Measurements from ENCODE around the gene ABCA13.

Gene ABCA13

GRCh38 chr7:48274662-48275061, 103.4 kb downstream of the ABCA13 start:
- intact Hi-C loops (cut with micrococcal nuclease) = no loop called here
- no peak overlapping the region for H3K27ac Mint-ChIP-seq
- H3K4me3 Mint-ChIP-seq = no peak overlapping the region
- no peaks in the 10 kb centered on the region for H3K9me3 Mint-ChIP-seq
- no peaks in the 10 kb centered on the region for H3K27me3 Mint-ChIP-seq
- H3K36me3 Mint-ChIP-seq (ENCODE audit: low read depth) = no peaks in the 10 kb centered on the region
- no peaks in the 10 kb centered on the region for H3K4me1 Mint-ChIP-seq (ENCODE audit: low read depth)

GRCh38 chr7:48279420-48279819, 108.2 kb downstream of the ABCA13 start:
- Mint-ChIP-seq H3K4me1 (ENCODE audit: low read depth) (no peaks in the 10 kb centered on the region), H3K27me3 (no peaks in the 10 kb centered on the region), H3K36me3 (ENCODE audit: low read depth) (no peaks in the 10 kb centered on the region), H3K9me3 (no peaks in the 10 kb centered on the region), H3K27ac (no peak overlapping the region), H3K4me3 (no peak overlapping the region)
- intact Hi-C loops (cut with micrococcal nuclease) = no loop called here

GRCh38 chr7:48280100-48280499, 108.8 kb downstream of the ABCA13 start:
- Mint-ChIP-seq H3K9me3 (no peaks in the 10 kb centered on the region), H3K36me3 (ENCODE audit: low read depth) (no peaks in the 10 kb centered on the region), H3K4me1 (ENCODE audit: low read depth) (no peaks in the 10 kb centered on the region), H3K4me3 (no peak overlapping the region), H3K27ac (no peak overlapping the region), H3K27me3 (no peaks in the 10 kb centered on the region)
- intact Hi-C loops (cut with micrococcal nuclease) = no loop called here

- no peaks in the 10 kb centered on the region for H3K36me3 Mint-ChIP-seq (ENCODE audit: low read depth)
- intact Hi-C loops (cut with micrococcal nuclease) = no loop called here
- H3K4me1 Mint-ChIP-seq (ENCODE audit: low read depth) = no peaks in the 10 kb centered on the region
- H3K9me3 Mint-ChIP-seq = no peaks in the 10 kb centered on the region
- H3K4me3 Mint-ChIP-seq = no peak overlapping the region
- H3K27me3 Mint-ChIP-seq = no peaks in the 10 kb centered on the region
- no peak overlapping the region for H3K27ac Mint-ChIP-seq
Observed at GRCh38 chr7:48285373-48285772, 114.1 kb downstream of the ABCA13 start.

GRCh38 chr7:48286836-48287235, 115.6 kb downstream of the ABCA13 start:
- intact Hi-C loops (cut with micrococcal nuclease) = no loop called here
- H3K4me1 Mint-ChIP-seq (ENCODE audit: low read depth) = no peaks in the 10 kb centered on the region
- no peaks in the 10 kb centered on the region for H3K27me3 Mint-ChIP-seq
- no peaks in the 10 kb centered on the region for H3K9me3 Mint-ChIP-seq
- no peak overlapping the region for H3K4me3 Mint-ChIP-seq
- no peaks in the 10 kb centered on the region for H3K36me3 Mint-ChIP-seq (ENCODE audit: low read depth)
- no peak overlapping the region for H3K27ac Mint-ChIP-seq

GRCh38 chr7:48289656-48290055, 118.4 kb downstream of the ABCA13 start:
- H3K4me1 Mint-ChIP-seq (ENCODE audit: low read depth) = no peaks in the 10 kb centered on the region
- H3K4me3 Mint-ChIP-seq = no peak overlapping the region
- H3K36me3 Mint-ChIP-seq (ENCODE audit: low read depth) = no peaks in the 10 kb centered on the region
- H3K9me3 Mint-ChIP-seq = no peaks in the 10 kb centered on the region
- no peaks in the 10 kb centered on the region for H3K27me3 Mint-ChIP-seq
- H3K27ac Mint-ChIP-seq = no peak overlapping the region
- intact Hi-C loops (cut with micrococcal nuclease) = no loop called here

GRCh38 chr7:48292949-48293348, 121.7 kb downstream of the ABCA13 start:
- no peak overlapping the region for H3K27ac Mint-ChIP-seq
- intact Hi-C loops (cut with micrococcal nuclease) = no loop called here
- no peaks in the 10 kb centered on the region for H3K27me3 Mint-ChIP-seq
- H3K4me3 Mint-ChIP-seq = no peak overlapping the region
- no peaks in the 10 kb centered on the region for H3K9me3 Mint-ChIP-seq
- no peaks in the 10 kb centered on the region for H3K4me1 Mint-ChIP-seq (ENCODE audit: low read depth)
- H3K36me3 Mint-ChIP-seq (ENCODE audit: low read depth) = no peaks in the 10 kb centered on the region

- peaks cover 5% of the 10 kb centered on the region for H3K4me1 Mint-ChIP-seq (ENCODE audit: low read depth)
- H3K27me3 Mint-ChIP-seq = no peaks in the 10 kb centered on the region
- no peaks in the 10 kb centered on the region for H3K36me3 Mint-ChIP-seq (ENCODE audit: low read depth)
- H3K27ac Mint-ChIP-seq = no peak overlapping the region
- no peak overlapping the region for H3K4me3 Mint-ChIP-seq
- H3K9me3 Mint-ChIP-seq = no peaks in the 10 kb centered on the region
- intact Hi-C loops (cut with micrococcal nuclease) = no loop called here
Observed at GRCh38 chr7:48295296-48295971, 124.2 kb downstream of the ABCA13 start.

- H3K4me1 Mint-ChIP-seq (ENCODE audit: low read depth) = peaks cover 5% of the 10 kb centered on the region
- H3K27ac Mint-ChIP-seq = no peak overlapping the region
- H3K4me3 Mint-ChIP-seq = no peak overlapping the region
- no peaks in the 10 kb centered on the region for H3K9me3 Mint-ChIP-seq
- H3K27me3 Mint-ChIP-seq = no peaks in the 10 kb centered on the region
- H3K36me3 Mint-ChIP-seq (ENCODE audit: low read depth) = no peaks in the 10 kb centered on the region
- intact Hi-C loops (cut with micrococcal nuclease) = no loop called here
Observed at GRCh38 chr7:48296966-48297365, 125.7 kb downstream of the ABCA13 start.

GRCh38 chr7:48298779-48299178, 127.5 kb downstream of the ABCA13 start:
- Mint-ChIP-seq H3K4me1 (ENCODE audit: low read depth) (peaks cover 5% of the 10 kb centered on the region), H3K4me3 (no peak overlapping the region), H3K9me3 (no peaks in the 10 kb centered on the region), H3K27ac (no peak overlapping the region), H3K36me3 (ENCODE audit: low read depth) (no peaks in the 10 kb centered on the region), H3K27me3 (no peaks in the 10 kb centered on the region)
- intact Hi-C loops (cut with micrococcal nuclease) = loop anchor here (1.0 to 2.0 kb wide), 2 partner anchors 577 to 1554 kb away; no protein-coding TSS in a partner anchor

- H3K36me3 Mint-ChIP-seq (ENCODE audit: low read depth) = no peaks in the 10 kb centered on the region
- no peak overlapping the region for H3K27ac Mint-ChIP-seq
- H3K4me1 Mint-ChIP-seq (ENCODE audit: low read depth) = peaks cover 5% of the 10 kb centered on the region
- H3K9me3 Mint-ChIP-seq = no peaks in the 10 kb centered on the region
- no peaks in the 10 kb centered on the region for H3K27me3 Mint-ChIP-seq
- intact Hi-C loops (cut with micrococcal nuclease) = loop anchor here (1.0 to 10.0 kb wide), 4 partner anchors 576 to 1553 kb away; no protein-coding TSS in a partner anchor
- H3K4me3 Mint-ChIP-seq = no peak overlapping the region
Observed at GRCh38 chr7:48299580-48300169, 128.4 kb downstream of the ABCA13 start.

- Mint-ChIP-seq H3K9me3 (no peaks in the 10 kb centered on the region), H3K27me3 (no peaks in the 10 kb centered on the region), H3K36me3 (ENCODE audit: low read depth) (no peaks in the 10 kb centered on the region), H3K4me1 (ENCODE audit: low read depth) (peaks cover 5% of the 10 kb centered on the region), H3K4me3 (no peak overlapping the region), H3K27ac (no peak overlapping the region)
- intact Hi-C loops (cut with micrococcal nuclease) = loop anchor here (5.0 to 10.0 kb wide), 2 partner anchors 864 to 1048 kb away; no protein-coding TSS in a partner anchor
Observed at GRCh38 chr7:48300301-48300700, 129.0 kb downstream of the ABCA13 start.

- no peak overlapping the region for H3K27ac Mint-ChIP-seq
- no peak overlapping the region for H3K4me3 Mint-ChIP-seq
- no peaks in the 10 kb centered on the region for H3K27me3 Mint-ChIP-seq
- intact Hi-C loops (cut with micrococcal nuclease) = loop anchor here (5.0 to 10.0 kb wide), 2 partner anchors 864 to 1049 kb away; no protein-coding TSS in a partner anchor
- no peaks in the 10 kb centered on the region for H3K9me3 Mint-ChIP-seq
- H3K36me3 Mint-ChIP-seq (ENCODE audit: low read depth) = no peaks in the 10 kb centered on the region
- H3K4me1 Mint-ChIP-seq (ENCODE audit: low read depth) = peaks cover 5% of the 10 kb centered on the region
Observed at GRCh38 chr7:48301201-48301600, 129.9 kb downstream of the ABCA13 start.

GRCh38 chr7:48304641-48305040, 133.4 kb downstream of the ABCA13 start:
- no peaks in the 10 kb centered on the region for H3K27me3 Mint-ChIP-seq
- intact Hi-C loops (cut with micrococcal nuclease) = loop anchor here (5.0 to 10.0 kb wide), 2 partner anchors 860 to 1052 kb away; no protein-coding TSS in a partner anchor
- H3K27ac Mint-ChIP-seq = no peak overlapping the region
- H3K9me3 Mint-ChIP-seq = no peaks in the 10 kb centered on the region
- no peak overlapping the region for H3K4me3 Mint-ChIP-seq
- H3K36me3 Mint-ChIP-seq (ENCODE audit: low read depth) = no peaks in the 10 kb centered on the region
- peaks cover 3% of the 10 kb centered on the region for H3K4me1 Mint-ChIP-seq (ENCODE audit: low read depth)

Measured in dendritic cell treated with granulocyte-macrophage colony-stimulating factor and Interleukin-4, amounts not matched to agents 40 ng/mL and 50 ng/mL, for 4 days (primary cell).